HG02981 (cell line): ENCODE data around the gene DUT.

ENCODE experiments used
- ATAC-seq: cut with Tn5 transposase; IDR thresholded peaks from one replicate; pipeline ENCODE4 v1.9.1; 2021; ENCODE audit warnings: mild to moderate bottlenecking, moderate library complexity; ENCODE audit not compliant: unreplicated experiment

The DUT gene

GRCh38 chr15:48330855-48331795, at the start of gene DUT:
TSS of gene DUT (plus strand) at chr15:48331429. CDS start at chr15:48331516, 87 bp downstream.
- ATAC-seq, result peak; percentile 76

GRCh38 chr15:48281674-48282073, 49.6 kb upstream of the DUT start:
- no peak for ATAC-seq

- no peak for ATAC-seq
Observed at GRCh38 chr15:48282216-48282615, 49.0 kb upstream of the DUT start.

GRCh38 chr15:48283396-48284145, 47.7 kb upstream of the DUT start:
- ATAC-seq, result no peak

GRCh38 chr15:48285329-48286214, 45.7 kb upstream of the DUT start:
- peak; percentile 67 for ATAC-seq

- ATAC-seq, result no peak
Observed at GRCh38 chr15:48289628-48290027, 41.6 kb upstream of the DUT start.

- no peak for ATAC-seq
Observed at GRCh38 chr15:48292458-48292857, 38.8 kb upstream of the DUT start.

- ATAC-seq, result no peak
Observed at GRCh38 chr15:48297668-48298067, 33.6 kb upstream of the DUT start.

GRCh38 chr15:48298914-48299313, 32.3 kb upstream of the DUT start:
- no peak for ATAC-seq

- no peak for ATAC-seq
Observed at GRCh38 chr15:48300038-48300437, 31.2 kb upstream of the DUT start.

- ATAC-seq, result no peak
Observed at GRCh38 chr15:48304398-48304797, 26.8 kb upstream of the DUT start.

GRCh38 chr15:48306639-48307038, 24.6 kb upstream of the DUT start:
- ATAC-seq, result no peak

GRCh38 chr15:48307586-48307985, 23.6 kb upstream of the DUT start:
- ATAC-seq, result no peak

- no peak for ATAC-seq
Observed at GRCh38 chr15:48309740-48310139, 21.5 kb upstream of the DUT start.

- no peak for ATAC-seq
Observed at GRCh38 chr15:48313216-48313615, 18.0 kb upstream of the DUT start.

GRCh38 chr15:48315041-48315440, 16.2 kb upstream of the DUT start:
- ATAC-seq, result no peak

- ATAC-seq, result no peak
Observed at GRCh38 chr15:48317221-48317620, 14.0 kb upstream of the DUT start.

- no peak for ATAC-seq
Observed at GRCh38 chr15:48318131-48318530, 13.1 kb upstream of the DUT start.

GRCh38 chr15:48323294-48323693, 7.9 kb upstream of the DUT start:
- ATAC-seq, result no peak

- ATAC-seq, result no peak
Observed at GRCh38 chr15:48324949-48325348, 6.3 kb upstream of the DUT start.

GRCh38 chr15:48325400-48325799, 5.8 kb upstream of the DUT start:
- no peak for ATAC-seq
